Nephron (organoid): ENCODE measurements around the gene GNLY.
A peak's percentile ranks its signal among the peaks of the same experiment; 100 is the strongest.

Experiments used
- H3K27ac Mint-ChIP-seq, 3 experiments: 2 replicates each; pipeline ENCODE4 v1.8.0; 2020; ENCODE audit warnings: mixed read lengths in 3 of 3, mild to moderate bottlenecking in 2 of 3, moderate library complexity in 1 of 3
- H3K27me3 Mint-ChIP-seq: 2 replicates; pipeline ENCODE4 v1.8.0; 2021; ENCODE audit warnings: low read depth, mild to moderate bottlenecking, moderate library complexity, mixed read lengths
- H3K36me3 Mint-ChIP-seq: 2 replicates; pipeline ENCODE4 v1.8.0; 2020; ENCODE audit warnings: low read depth, mixed read lengths
- H3K4me1 Mint-ChIP-seq: 2 replicates; pipeline ENCODE4 v1.8.0; 2020; ENCODE audit warnings: mixed read lengths
- H3K4me3 Mint-ChIP-seq, 3 experiments: 2 replicates each; pipeline ENCODE4 v1.8.0; 2020; ENCODE audit warnings: mild to moderate bottlenecking in 3 of 3, mixed read lengths in 3 of 3, moderate library complexity in 2 of 3
- H3K9me3 Mint-ChIP-seq: 2 replicates; pipeline ENCODE4 v1.8.0; 2020; ENCODE audit warnings: mixed read lengths
- TF ChIP-seq, protein P1 (sequence below), 3 experiments: fragments of 200-600 bp; sonication (generic); IDR thresholded peaks; one replicate each; pipeline ENCODE4 v1.5.0; 2021; ENCODE audit warnings: antibody characterized with exemption in 3 of 3; ENCODE audit not compliant: unreplicated experiment in 3 of 3

The GNLY gene

DNA sequence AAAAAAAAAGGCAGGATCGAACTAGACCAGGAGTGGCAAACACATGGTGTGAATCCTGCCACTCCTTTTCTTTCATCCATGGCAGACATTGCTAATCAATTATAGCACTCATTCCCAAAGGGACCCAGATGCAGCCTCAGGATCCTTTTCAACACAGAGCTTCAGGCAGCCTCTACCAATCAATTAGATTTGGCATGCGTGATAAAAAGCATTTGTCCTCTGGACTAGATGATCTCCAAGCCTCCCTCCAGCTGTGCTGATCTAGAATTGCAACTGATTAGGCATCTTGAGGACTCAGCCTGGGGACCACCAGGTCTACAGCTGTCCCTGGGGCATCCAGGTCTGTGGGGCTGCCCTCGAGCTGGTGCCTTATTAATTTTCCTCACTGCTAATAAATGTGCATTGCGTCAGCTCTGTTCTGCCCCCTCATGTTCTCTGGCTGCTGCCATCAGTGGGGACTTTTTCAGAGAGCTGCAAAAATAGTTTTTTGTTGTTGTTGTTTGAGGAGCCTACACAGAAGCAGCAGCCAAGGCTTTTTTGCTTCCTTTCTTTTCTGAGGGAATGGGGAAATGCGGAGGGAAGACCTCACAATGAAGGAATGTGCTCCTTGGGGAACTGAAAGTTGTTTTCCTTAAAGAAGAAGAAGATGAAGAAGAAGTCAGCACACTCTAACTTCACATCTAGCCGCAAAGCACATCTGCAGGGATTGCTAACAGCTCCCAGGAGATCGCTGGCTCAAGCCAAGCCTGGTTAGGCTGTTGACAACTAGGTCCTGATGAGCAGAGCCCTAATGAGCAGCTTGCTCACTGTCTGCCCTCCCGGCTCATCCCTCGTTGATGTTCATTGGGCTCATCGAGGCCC lies 50.8 kb downstream of the GNLY start:
- Mint-ChIP-seq H3K27ac (peak overlapping the region; percentile 84 to 96 (median 92)), H3K9me3 (no peaks in the 10 kb centered on the region), H3K4me1 (peaks cover 80% of the 10 kb centered on the region), H3K4me3 (peak overlapping the region; percentile 19 to 63 (median 60)), H3K27me3 (peaks cover 21% of the 10 kb centered on the region), H3K36me3 (no peaks in the 10 kb centered on the region)
- TF ChIP-seq, protein P1, sequence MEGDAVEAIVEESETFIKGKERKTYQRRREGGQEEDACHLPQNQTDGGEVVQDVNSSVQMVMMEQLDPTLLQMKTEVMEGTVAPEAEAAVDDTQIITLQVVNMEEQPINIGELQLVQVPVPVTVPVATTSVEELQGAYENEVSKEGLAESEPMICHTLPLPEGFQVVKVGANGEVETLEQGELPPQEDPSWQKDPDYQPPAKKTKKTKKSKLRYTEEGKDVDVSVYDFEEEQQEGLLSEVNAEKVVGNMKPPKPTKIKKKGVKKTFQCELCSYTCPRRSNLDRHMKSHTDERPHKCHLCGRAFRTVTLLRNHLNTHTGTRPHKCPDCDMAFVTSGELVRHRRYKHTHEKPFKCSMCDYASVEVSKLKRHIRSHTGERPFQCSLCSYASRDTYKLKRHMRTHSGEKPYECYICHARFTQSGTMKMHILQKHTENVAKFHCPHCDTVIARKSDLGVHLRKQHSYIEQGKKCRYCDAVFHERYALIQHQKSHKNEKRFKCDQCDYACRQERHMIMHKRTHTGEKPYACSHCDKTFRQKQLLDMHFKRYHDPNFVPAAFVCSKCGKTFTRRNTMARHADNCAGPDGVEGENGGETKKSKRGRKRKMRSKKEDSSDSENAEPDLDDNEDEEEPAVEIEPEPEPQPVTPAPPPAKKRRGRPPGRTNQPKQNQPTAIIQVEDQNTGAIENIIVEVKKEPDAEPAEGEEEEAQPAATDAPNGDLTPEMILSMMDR (IDR thresholded peaks at IDR 0.05; ENCODE audit: unreplicated experiment in 3 of 3), result no peak

DNA sequence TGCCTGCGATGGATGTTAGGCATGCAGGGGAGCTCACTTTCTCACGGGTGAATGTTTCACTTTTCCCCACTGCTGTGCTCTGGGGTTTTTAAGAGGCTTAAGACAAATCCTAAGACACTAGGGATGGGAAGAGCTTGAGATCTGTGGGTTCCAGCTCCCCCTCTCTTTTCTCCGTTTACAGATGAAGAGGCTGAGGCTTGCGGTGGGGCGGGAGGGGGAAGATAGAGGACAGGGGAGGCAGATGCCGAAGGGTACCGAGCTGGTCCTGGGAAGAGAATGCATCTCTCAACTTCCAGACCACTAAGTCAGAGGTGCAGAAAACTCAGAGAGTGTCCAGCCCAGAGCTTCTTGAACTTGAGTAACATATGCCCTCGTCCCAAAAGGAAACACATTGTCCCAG lies 51.5 kb downstream of the GNLY start:
- peak overlapping the region; percentile 84 to 96 (median 92) for H3K27ac Mint-ChIP-seq
- no peaks in the 10 kb centered on the region for H3K9me3 Mint-ChIP-seq
- H3K27me3 Mint-ChIP-seq, result peaks cover 26% of the 10 kb centered on the region
- peak overlapping the region; percentile 19 to 63 (median 60) for H3K4me3 Mint-ChIP-seq
- H3K4me1 Mint-ChIP-seq, result peaks cover 86% of the 10 kb centered on the region
- no peaks in the 10 kb centered on the region for H3K36me3 Mint-ChIP-seq
- TF ChIP-seq, protein P1 (IDR thresholded peaks at IDR 0.05; ENCODE audit: unreplicated experiment in 3 of 3), result no peak

DNA sequence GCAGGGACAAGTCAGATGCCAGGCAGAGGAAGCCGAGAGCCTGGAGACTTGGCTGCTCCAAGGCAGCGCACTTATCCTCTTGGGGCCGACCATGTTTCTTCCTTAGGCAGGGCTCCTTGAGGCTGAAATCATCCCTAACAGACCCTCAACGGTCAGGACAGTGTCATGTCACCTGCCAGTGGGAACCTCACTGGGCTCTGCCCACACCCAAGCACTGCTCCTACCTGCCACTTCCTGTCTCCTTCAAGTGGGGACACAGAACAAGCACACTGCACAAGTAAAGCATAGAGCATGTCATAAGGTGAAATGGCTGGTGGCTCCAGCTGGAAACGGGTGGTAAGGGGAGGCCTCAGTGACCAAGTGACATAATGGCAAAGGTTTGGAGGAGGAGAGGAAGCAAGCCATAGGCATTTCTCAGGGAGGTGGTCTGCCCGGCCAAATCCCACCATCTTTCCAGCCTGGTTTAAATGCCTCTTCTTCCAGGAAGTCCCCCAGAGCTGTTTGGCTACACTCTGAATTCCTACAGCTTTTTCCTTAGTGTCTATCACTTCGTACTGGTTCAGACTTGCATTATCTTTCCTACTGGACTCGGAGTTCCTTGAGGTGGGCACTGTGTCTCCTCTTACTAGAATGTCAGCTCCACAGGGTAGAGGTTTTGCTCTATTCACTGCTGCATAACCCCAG lies 52.3 kb downstream of the GNLY start:
- TF ChIP-seq, protein P1 (IDR thresholded peaks at IDR 0.05; ENCODE audit: unreplicated experiment in 3 of 3), result no peak
- H3K36me3 Mint-ChIP-seq, result no peaks in the 10 kb centered on the region
- H3K27me3 Mint-ChIP-seq, result peaks cover 32% of the 10 kb centered on the region
- peak overlapping the region; percentile 84 to 96 (median 92) for H3K27ac Mint-ChIP-seq
- H3K4me1 Mint-ChIP-seq, result peaks cover 88% of the 10 kb centered on the region
- no peaks in the 10 kb centered on the region for H3K9me3 Mint-ChIP-seq
- H3K4me3 Mint-ChIP-seq, result peak overlapping the region in 1 of 3 experiments; percentile 15

DNA sequence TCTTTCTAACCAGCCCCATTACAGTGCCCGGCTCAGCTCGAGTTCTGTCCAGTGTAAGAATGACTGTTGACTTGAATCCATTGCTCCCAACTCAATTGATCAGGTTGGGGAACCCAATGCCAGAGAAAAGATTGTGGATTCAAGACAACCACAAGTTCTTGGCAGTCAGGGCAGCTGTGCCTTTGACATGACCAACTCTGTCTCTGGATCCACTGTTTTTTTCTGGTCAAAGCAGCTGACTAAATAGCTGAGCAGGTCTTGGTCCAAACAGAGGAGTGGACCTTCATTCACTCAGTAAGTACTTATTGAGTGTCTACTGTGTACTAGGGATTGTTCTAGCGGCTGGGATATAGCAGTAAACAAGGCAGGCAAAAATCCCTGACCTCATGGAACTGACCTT lies 53.3 kb downstream of the GNLY start:
- Mint-ChIP-seq H3K9me3 (no peaks in the 10 kb centered on the region), H3K36me3 (no peaks in the 10 kb centered on the region), H3K4me1 (peaks cover 87% of the 10 kb centered on the region), H3K27ac (peak overlapping the region in 2 of 3 experiments; percentile 11 to 24), H3K4me3 (peak overlapping the region in 1 of 3 experiments; percentile 13), H3K27me3 (peaks cover 42% of the 10 kb centered on the region)
- TF ChIP-seq, protein P1 (IDR thresholded peaks at IDR 0.05; ENCODE audit: unreplicated experiment in 3 of 3), result no peak

DNA sequence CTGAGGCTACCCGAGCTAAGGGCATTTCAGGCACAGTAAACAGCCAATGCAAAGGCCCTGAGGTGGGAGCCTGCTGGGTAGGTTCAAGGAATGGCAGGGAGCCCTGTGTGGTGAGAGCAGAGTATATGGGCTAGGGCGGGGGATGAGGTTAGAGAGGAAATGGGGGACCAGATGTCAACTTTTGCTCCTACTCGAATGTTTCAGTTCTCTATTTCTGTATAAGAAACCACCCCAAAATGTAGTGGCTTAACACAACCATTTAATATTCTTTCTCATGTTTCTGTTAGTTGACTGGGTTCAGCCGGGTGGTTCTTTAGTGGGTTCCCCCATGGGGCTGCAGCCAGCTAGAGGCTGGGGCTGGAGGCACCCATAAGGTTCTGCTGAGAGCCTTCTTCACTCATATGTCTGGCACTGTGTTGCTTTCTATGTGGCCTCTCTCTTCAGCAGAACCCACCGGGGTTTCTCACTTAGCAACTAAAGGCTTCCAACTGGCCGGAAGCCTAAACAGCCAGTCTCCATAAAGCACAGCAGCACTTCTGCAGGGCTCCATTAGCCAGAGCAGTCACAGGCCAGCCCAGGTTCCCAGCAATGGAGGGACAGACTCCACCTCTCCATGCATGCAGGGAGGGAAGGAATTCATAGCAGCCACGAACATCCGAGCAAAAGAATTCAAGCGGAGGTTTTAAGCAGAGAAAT lies 54.0 kb downstream of the GNLY start:
- H3K4me3 Mint-ChIP-seq, result peak overlapping the region in 1 of 3 experiments; percentile 25
- peak overlapping the region in 2 of 3 experiments; percentile 11 to 33 for H3K27ac Mint-ChIP-seq
- H3K27me3 Mint-ChIP-seq, result peaks cover 49% of the 10 kb centered on the region
- H3K9me3 Mint-ChIP-seq, result no peaks in the 10 kb centered on the region
- no peaks in the 10 kb centered on the region for H3K36me3 Mint-ChIP-seq
- TF ChIP-seq, protein P1 (IDR thresholded peaks at IDR 0.05; ENCODE audit: unreplicated experiment in 3 of 3), result no peak
- peaks cover 80% of the 10 kb centered on the region for H3K4me1 Mint-ChIP-seq
